LoVo (cell line): ENCODE results near the gene GM2A.
A peak's percentile ranks its signal among the peaks of the same experiment; 100 is the strongest.
"Not testable (repeated sequence)": the region's sequence is repeated elsewhere in the genome, so short reads cannot be mapped to it uniquely, and the experiment has no call there.

ENCODE experiments used
- DNase-seq: peaks from one replicate; pipeline ENCODE4 v3.0.0-alpha.2; 2016; ENCODE audit warnings: low spot score

The GM2A gene

DNA sequence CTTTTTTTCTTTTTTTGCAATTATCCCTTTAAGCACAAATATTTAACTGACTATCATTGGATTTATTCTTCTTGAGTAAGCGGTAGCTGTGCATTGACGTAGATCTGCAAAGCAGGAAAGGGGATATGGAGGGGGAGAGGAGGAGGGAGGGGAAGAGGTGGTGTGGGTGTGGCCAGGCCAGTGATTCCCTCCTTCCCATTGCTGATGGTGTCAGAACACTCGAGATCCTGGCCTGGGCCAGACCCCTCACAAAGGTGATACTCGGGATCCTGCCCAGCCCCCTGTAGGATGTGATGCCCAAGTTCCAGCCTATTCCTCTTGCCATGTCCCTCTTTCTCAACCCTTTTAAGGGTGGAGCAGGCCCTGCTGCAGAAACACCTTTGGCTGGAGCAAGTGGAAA lies 40.6 kb downstream of the GM2A start:
- DNase-seq: no peak

DNA sequence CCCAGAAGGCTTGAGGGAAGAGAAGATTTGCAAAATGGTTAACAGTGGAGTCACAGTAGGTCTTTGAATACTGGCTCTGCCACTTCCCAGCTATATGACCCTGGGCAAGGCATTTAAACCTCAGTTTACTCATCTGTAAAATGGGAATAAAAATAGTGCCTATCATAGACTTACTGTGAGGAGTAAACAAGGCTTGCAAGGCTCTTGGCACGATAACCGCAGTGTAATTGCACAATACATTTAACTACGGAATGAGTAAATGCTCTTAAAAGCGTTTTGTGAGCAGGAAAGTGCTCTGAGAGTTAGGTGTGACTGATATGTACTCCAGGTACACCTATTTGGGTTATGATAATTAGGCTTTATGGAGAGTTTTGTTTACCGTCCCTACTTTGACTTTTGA lies 42.2 kb downstream of the GM2A start:
- DNase-seq: peak; percentile 37

DNA sequence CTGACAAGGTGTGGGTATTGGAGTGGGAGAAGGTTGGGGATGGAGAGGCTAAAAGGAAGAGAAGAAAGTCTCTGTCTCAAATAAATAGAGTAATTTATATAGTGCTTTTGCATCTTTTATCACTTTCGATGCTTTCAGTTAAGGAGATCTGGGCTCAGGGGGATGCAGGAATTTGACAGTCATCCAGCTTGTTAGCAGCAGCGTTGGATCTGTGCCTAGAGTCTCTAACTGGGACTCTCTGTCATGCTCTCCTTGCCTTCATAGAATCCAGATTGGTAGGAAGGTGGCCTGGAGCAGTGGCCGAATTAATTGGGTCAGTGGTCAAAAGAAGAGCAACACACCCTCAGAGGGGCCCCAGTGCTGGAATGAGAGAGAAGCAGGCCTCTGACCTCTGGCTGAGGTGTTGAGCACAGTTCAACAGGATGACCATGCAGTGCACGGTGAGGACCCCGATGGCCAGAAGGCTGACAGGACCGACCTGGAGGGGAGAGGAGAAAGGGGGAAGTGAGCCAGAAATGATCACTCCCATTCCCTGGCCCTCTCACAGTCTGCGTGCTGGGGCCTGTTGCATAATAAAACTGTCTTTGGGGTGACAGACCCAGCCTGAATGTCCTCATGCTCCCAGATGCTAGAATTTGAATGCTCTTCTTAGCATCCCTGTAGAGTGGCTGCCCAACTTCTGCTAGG lies 42.9 kb downstream of the GM2A start:
- DNase-seq: no peak

DNA sequence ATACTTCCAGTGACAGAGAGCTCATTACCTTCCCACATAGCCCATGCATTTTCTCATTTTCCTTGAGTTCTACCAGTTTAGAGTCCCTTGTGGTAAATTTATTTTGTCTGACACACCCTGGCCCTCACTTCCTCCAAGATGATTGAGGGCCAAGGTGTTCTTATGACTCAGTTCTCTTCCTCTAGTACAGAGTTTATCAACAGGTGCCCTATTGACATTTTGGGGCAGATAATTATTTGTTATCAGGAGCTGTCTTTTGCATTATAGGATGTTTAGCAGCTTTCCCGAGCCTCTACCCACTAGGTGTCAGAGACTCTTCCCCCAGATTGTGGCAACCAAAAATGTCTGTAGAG lies 43.5 kb downstream of the GM2A start:
- DNase-seq: no peak

DNA sequence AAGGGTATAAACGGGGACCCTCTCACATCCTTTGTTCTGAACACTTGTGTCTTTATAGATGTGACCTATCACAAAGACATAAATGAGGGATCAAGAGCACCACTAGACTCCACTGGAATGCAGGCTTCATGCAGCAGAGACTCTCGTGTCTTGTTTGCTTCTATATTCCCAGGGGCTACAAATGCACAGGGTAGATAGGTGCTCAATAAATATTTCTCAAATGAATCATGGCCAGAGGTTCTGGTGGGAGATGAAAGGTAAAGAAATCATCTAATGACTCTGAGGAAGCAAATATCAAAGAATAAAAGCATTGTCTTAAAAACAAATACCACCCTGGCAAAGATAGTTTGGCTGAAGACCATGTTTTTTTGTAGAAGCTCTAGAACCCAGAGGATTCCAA lies 44.0 kb downstream of the GM2A start:
- no peak for DNase-seq

DNA sequence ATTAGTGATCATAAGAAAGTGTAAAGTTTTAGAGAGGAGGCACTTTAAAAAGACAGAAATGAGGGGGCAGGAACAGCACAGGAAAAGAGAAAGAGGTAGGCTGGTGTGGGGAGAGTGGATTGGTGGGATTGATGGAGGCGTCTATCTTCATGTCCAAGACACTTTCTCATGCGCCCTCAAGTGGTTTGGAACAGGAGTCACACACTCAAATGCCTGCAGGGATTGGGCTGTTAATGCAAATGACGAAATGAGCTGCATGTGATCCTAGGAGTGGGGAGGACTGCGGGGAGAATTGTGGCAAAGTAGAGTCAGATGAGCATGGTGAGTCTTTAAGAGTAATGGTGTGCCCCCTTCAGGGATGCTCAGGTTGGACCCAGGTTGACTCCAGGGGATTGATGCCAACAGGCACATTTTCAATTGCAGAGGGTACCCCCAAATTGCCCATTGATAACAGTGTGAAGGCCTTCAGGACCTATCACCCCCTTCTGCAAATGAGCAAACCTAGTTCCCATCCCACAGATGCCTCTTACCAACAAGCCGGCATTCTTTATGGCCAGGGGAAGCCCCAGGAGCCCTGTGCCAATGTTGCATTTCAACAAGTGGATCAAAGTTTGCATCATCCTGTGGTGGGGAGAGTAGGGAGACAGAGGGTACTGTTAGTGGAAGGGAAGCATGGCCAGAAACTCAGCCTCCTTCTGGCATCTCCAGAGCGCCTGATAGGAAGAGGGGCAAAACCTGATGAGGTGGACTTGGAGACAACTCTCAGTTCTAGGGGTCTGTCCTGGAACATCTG lies 45.3 kb downstream of the GM2A start:
- peak; percentile 37 for DNase-seq

DNA sequence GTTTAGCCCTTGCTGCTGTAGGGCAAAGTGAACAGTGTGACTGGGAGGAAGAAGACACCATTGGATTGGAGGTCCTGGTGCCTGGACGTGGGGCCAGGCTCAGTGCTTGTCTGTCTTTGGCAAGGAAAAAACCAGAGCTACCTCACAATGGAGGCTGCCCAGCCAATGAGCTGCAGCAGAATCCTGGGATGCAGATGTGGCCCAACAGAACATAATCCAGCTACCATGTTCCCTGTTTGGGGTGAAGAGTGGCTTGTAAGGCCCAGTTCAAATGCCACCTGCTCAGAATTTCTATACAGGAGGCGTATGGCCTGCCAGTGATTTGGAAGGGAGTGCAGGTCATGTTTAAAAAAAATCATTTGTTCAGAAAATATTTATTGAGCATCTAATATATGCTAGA lies 50.7 kb downstream of the GM2A start, which contains the start of gene SLC36A3:
TSS of gene SLC36A3 (minus strand) at position 101 of the 400 bp plus-strand sequence. CDS start 412 bp downstream, outside the sequence.
- DNase-seq: no peak

DNA sequence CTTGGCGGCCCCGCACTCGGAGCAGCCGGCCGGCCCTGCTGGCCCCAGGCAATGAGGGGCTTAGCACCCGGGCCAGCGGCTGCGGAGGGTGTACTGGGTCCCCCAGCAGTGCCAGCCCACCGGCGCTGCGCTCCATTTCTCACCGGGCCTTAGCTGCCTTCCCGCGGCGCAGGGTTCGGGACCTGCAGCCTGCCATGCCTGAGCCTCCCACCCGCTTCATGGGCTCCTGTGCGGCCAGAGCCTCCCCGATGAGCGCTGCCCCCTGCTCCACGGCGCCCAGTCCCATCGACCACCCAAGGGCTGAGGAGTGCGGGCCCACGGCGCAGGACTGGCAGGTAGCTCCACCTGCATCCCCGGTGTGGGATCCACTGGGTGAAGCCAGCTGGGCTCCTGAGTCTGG lies 56.3 kb downstream of the GM2A start:
- not testable (repeated sequence) for DNase-seq

DNA sequence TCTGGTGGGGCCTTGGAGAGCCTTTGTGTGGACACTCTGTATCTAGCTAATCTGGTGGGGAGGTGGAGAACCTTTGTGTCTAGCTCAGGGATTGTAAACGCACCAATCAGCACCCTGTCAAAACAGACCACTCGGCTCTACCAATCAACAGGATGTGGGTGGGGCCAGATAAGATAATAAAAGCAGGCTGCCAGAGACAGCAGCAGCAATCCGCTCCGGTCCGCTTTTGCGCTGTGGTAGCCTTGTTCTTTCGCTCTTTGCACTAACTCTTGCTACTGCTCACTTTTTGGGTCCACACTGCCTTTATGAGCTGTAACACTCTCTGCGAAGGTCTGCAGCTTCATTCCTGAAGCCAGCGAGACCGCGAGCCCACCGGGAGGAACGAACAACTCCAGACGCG lies 56.8 kb downstream of the GM2A start:
- DNase-seq: not testable (repeated sequence)

DNA sequence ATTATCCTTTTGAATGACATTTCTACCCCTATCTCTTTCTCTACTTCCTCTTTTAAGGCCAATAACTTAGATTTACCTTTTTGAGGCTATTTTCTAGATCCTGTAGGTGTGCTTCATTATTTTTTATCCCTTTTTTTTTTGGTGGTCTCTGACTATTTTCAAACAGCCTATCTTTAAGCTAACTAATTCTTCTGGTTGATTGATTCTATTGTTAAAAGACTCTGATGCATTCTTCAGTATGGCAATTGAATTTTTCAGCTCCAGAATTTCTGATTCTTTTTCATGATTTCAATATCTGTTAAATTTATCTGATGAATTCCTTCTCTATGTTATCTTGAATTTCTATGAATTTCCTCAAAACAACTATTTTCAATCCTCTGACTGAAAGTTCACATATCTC lies 57.9 kb downstream of the GM2A start:
- no peak for DNase-seq

DNA sequence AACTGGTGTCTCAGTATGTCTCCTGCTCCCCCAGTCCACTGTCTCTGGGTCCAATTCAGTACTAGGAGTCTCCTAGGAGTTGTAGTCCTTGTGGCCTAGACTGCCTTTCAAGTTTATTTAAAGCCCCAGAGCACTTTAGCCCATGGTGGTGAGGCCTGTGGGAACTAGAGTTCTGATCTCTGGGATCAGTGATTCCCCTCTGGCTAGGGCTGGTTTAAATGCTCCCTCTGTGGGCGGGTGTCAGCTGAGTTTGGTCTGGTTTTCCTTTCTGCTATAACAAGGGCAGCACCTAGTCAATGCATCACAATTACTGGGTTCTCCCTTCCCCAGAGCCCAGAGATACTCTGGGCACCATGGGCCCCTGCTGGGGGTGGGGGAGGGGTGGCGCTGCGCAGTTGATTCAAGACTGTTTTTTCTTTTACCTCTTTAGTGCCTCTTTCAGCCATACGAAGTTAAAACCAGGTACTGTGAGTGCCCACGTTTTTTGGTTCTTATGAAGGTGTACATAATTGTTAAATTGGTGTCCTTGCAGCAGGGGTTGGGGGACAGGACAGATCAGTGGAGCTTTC lies 59.9 kb downstream of the GM2A start:
- DNase-seq: no peak

DNA sequence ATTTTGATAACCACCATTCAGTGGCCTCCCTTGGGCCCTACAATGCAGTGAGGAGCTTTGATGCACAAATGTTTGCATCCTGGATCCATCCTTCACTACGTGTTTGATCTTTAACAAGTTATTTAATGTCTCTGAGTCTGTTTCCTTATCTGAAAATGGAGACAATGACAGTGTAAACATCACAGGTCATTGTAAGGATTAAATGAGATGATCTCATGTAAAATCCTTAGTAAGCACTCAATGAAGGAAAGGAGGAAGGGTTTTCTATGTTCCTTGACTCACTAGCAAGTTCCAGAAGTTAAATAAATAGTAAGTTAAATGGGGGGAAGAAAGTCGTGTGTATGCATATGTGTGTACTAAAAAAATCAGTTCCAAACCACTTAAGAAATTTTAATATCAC lies 60.4 kb downstream of the GM2A start:
- DNase-seq: no peak

DNA sequence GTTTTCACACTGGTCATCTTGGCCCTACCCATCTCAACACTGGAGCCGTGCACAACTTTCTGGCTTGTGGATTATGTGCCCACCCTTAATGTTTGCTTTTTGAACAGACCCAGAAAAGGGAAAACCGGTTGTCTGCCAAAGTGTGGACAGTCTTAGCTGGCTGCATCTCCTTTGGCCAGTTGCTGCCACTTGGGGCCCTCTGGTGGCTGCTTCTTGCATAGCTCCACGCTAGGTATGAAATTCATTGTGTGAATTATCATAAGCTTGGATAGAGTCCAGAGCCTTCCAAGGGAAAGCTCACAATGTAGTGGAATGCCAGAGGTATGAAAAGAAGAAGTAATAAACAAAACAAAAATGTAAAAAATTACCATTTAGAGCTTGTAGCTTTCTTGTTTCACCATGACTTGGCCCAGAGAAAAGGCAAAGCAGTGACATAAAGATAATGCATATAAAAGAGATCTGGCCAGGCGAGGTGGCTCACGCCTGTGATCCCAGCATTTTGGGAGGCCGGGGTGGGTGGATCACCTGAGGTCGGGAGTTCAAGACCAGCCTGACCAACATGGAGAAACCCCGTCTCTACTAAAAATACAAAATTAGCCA lies 63.1 kb downstream of the GM2A start:
- DNase-seq: peak; percentile 72

DNA sequence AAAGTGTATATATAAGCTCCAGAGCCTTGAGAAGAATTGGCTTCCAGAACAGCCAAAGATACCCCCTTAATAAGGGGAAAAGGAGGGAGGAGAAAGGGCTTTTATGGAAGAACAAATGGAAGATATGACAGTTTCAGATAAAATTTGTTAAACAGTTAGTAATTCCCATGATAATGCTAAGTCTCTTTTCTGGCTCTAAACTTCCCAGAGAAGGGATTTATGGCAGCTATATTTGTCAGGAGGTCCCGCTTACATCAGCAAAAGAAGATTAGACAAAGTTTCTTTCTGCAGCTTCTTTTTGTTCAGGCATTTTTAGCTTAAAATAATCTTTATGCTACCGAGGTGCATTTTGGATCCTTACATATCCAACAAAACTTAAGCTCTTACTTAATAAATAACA lies 64.9 kb downstream of the GM2A start:
- DNase-seq: no peak

DNA sequence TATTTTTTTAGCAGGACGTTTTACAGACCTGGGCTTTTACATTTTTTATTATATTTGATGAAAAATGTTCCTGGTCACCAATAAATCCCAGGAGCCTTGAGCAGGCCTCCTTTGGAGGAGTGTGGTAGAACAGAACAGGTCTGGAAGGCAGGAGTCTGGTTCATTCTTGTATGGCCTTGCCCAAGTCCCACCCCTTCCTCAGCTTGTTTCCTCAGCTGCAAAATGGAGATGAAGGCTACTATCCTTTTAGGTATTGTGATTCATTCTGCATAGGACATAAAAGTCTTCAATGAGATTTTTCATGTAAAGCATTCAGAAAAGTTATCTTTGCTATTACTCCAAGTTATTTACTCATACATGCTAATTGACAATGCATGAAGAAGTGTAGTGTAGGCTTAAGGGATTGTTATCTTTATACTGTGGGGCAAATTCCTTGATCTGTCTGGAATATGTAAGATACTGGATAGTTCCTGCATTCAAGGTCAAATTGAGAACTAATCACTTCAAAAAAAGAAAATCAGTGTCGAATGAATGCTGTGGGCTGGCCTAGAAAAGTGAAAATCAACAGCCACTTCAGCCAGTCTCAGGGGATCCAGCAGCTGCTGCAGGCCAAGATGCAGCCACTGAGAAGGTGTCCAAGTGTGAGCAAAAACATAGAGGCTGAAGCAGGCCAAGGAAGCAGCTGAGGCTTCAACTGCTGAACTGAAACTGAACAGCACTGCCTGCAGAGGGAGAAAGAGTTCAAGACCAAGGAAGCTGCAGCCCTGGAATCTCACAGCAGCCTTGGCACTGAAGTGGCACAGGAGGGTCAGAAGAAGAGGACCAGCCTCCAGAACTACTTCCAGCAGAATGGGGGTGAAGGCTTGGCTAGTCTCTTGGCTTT lies 66.1 kb downstream of the GM2A start:
- DNase-seq: no peak
